H1 (cell line): ENCODE data around the gene TOMM34. TPM values are rescaled to one million over a fixed set of nuclear protein-coding genes. Genes with fewer than 3 reads are reported as not detected.

ENCODE experiments used
- CTCF ChIA-PET: fragments of 300-600 bp; sonication (Branson Sonifier 250); formaldehyde crosslinking; loops from one replicate; lab custom pipeline; 2021; ENCODE audit not compliant: partially characterized antibody; lab: Charles Lee
- POLR2A ChIA-PET: fragments of 300-600 bp; sonication (Branson Sonifier 250); formaldehyde crosslinking; loops from one replicate; lab custom pipeline; 2021; ENCODE audit warnings: inconsistent platforms; ENCODE audit not compliant: partially characterized antibody; lab: Charles Lee
- DNase-seq, 2 experiments: peaks; one replicate each; pipeline versions ENCODE4 v3.0.0 to v3.0.0-alpha.2; 2010 to 2022; ENCODE audit warnings: low spot score in 2 of 2, low read depth in 1 of 2, mixed read lengths in 1 of 2
- FAIRE-seq: peaks from 2 replicates; lab custom pipeline; 2011; peaks lifted over from hg19 to GRCh38; lab: Jason Lieb, UNC
- H2AFZ ChIP-seq: 2 replicates; pipeline ENCODE4 v1.8.1; 2012; ENCODE audit warnings: low read length, inconsistent platforms
- H2AK5ac ChIP-seq: 2 replicates; pipeline ENCODE4 v1.6.1; 2013; ENCODE audit warnings: low read depth, low read length
- H2BK120ac ChIP-seq: replicated peaks from 2 replicates; pipeline ENCODE3; 2013; ENCODE audit warnings: low read depth, low read length, inconsistent platforms
- H2BK12ac ChIP-seq: 2 replicates; pipeline ENCODE4 v1.6.1; 2013; ENCODE audit warnings: low read depth, low read length
- H2BK15ac ChIP-seq: 2 replicates; pipeline ENCODE4 v1.6.1; 2013; ENCODE audit warnings: low read length
- H2BK20ac ChIP-seq: 2 replicates; pipeline ENCODE4 v1.6.1; 2013; ENCODE audit warnings: low read length
- H2BK5ac ChIP-seq: 2 replicates; pipeline ENCODE4 v1.6.1; 2013; ENCODE audit warnings: low read depth, low read length
- H3K14ac ChIP-seq: 2 replicates; pipeline ENCODE4 v1.6.1; 2013; ENCODE audit warnings: inconsistent platforms; ENCODE audit not compliant: insufficient read length
- H3K18ac ChIP-seq: 2 replicates; pipeline ENCODE4 v1.6.1; 2013; ENCODE audit warnings: low read length; ENCODE audit errors: extremely low read depth
- H3K23ac ChIP-seq: 2 replicates; pipeline ENCODE4 v1.6.1; 2013; ENCODE audit warnings: inconsistent platforms; ENCODE audit not compliant: insufficient read length
- H3K23me2 ChIP-seq: 2 replicates; pipeline ENCODE4 v1.6.1; 2013; ENCODE audit warnings: low read depth, low read length
- H3K27ac ChIP-seq: 2 replicates; pipeline ENCODE4 v1.6.1; 2011; ENCODE audit warnings: low read depth, low read length, inconsistent platforms
- H3K27me3 ChIP-seq, 4 experiments: replicated peaks in 1 of 4; 1 replicate in 1 of 4; 2 replicates in 3 of 4; pipeline versions ENCODE4 v1.6.1 to v1.8.1; 2011 to 2013; ENCODE audit warnings: low read length in 3 of 4, mild to moderate bottlenecking in 3 of 4, inconsistent platforms in 2 of 4, mixed read lengths in 2 of 4, moderate library complexity in 1 of 4; ENCODE audit not compliant: control insufficient read depth in 3 of 4, insufficient read depth in 3 of 4; ENCODE audit errors: extremely low read depth in 1 of 4
- H3K36me3 ChIP-seq, 4 experiments: 2 replicates each; pipeline versions ENCODE4 v1.6.1 to v1.8.1; 2011 to 2013; ENCODE audit warnings: mild to moderate bottlenecking in 4 of 4, low read length in 3 of 4, moderate library complexity in 2 of 4, control low read depth in 1 of 4, inconsistent platforms in 1 of 4; ENCODE audit not compliant: insufficient read depth in 4 of 4, control insufficient read depth in 2 of 4
- H3K4ac ChIP-seq: replicated peaks from 2 replicates; pipeline ENCODE3; 2013; ENCODE audit warnings: low read length, low read depth, mixed read lengths, inconsistent platforms; ENCODE audit not compliant: insufficient read length
- H3K4me1 ChIP-seq, 4 experiments: replicated peaks in 1 of 4; 1 replicate in 1 of 4; 2 replicates in 3 of 4; pipeline versions ENCODE4 v1.6.1 to v1.8.1; 2011 to 2013; ENCODE audit warnings: low read length in 3 of 4, inconsistent platforms in 2 of 4, mixed read lengths in 1 of 4; ENCODE audit not compliant: insufficient read depth in 4 of 4, control insufficient read depth in 3 of 4
- H3K4me2 ChIP-seq, 2 experiments: 2 replicates each; pipeline versions ENCODE4 v1.6.1 to v1.8.1; 2011 to 2013; ENCODE audit warnings: low read depth in 2 of 2, low read length in 2 of 2, control low read depth in 1 of 2, inconsistent platforms in 1 of 2, mild to moderate bottlenecking in 1 of 2; ENCODE audit not compliant: insufficient read depth in 1 of 2
- H3K4me3 ChIP-seq, 4 experiments: fragments of 200-600, 300-600 bp in 1 of 4; sonication (generic), shearing (Covaris generic), sonication (Bioruptor Twin) in 1 of 4; 2 replicates each; pipeline versions ENCODE4 v1.5.1 to v1.8.1; 2011 to 2016; ENCODE audit warnings: low read length in 4 of 4, low read depth in 3 of 4, control low read depth in 2 of 4, inconsistent platforms in 2 of 4, mild to moderate bottlenecking in 2 of 4, mixed read lengths in 1 of 4, moderate library complexity in 1 of 4; ENCODE audit not compliant: insufficient read depth in 2 of 4; ENCODE audit errors: extremely low read depth in 1 of 4
- H3K56ac ChIP-seq: replicated peaks from 2 replicates; pipeline ENCODE3; 2013; ENCODE audit warnings: low read depth, mild to moderate bottlenecking, mixed read lengths, low read length, inconsistent platforms; ENCODE audit not compliant: insufficient read length
- H3K79me1 ChIP-seq: 2 replicates; pipeline ENCODE4 v1.6.1; 2013; ENCODE audit warnings: low read depth, low read length, control low read depth
- H3K79me2 ChIP-seq, 2 experiments: 2 replicates each; pipeline versions ENCODE4 v1.6.1 to v1.8.1; 2012 to 2013; ENCODE audit warnings: low read length in 2 of 2, mild to moderate bottlenecking in 2 of 2, inconsistent platforms in 1 of 2; ENCODE audit not compliant: insufficient read depth in 2 of 2, control insufficient read depth in 1 of 2
- H3K9ac ChIP-seq, 4 experiments: replicated peaks in 1 of 4; 1 replicate in 1 of 4; 2 replicates in 3 of 4; pipeline versions ENCODE4 v1.6.1 to v1.8.1; 2011 to 2013; ENCODE audit warnings: low read depth in 3 of 4, low read length in 3 of 4, control low read depth in 2 of 4, mild to moderate bottlenecking in 2 of 4, moderate library complexity in 2 of 4, inconsistent platforms in 1 of 4; ENCODE audit errors: extremely low read depth in 1 of 4
- H3K9me3 ChIP-seq, 2 experiments: 2 replicates each; pipeline versions ENCODE4 v1.6.1 to v1.8.1; 2012 to 2013; ENCODE audit warnings: mild to moderate bottlenecking in 2 of 2, moderate library complexity in 2 of 2, control low read depth in 1 of 2, inconsistent platforms in 1 of 2, low read depth in 1 of 2, low read length in 1 of 2, mixed read lengths in 1 of 2; ENCODE audit not compliant: insufficient read depth in 2 of 2
- H4K20me1 ChIP-seq, 2 experiments: replicated peaks in 1 of 2; 2 replicates each; pipeline versions ENCODE3 to v1.8.1; 2011 to 2013; ENCODE audit warnings: inconsistent platforms in 2 of 2, low read length in 2 of 2, mild to moderate bottlenecking in 1 of 2; ENCODE audit not compliant: insufficient read depth in 2 of 2, control insufficient read depth in 1 of 2
- H4K5ac ChIP-seq: 2 replicates; pipeline ENCODE4 v1.6.1; 2013; ENCODE audit warnings: low read length, low read depth, mixed read lengths, inconsistent platforms; ENCODE audit not compliant: insufficient read length
- H4K8ac ChIP-seq: 2 replicates; pipeline ENCODE4 v1.8.0; 2013; ENCODE audit warnings: mild to moderate bottlenecking, moderate library complexity, low read length, inconsistent platforms; ENCODE audit not compliant: insufficient read depth; ENCODE audit errors: extremely low read depth
- H4K91ac ChIP-seq: replicated peaks from 2 replicates; pipeline ENCODE3; 2013; ENCODE audit warnings: low read length, mixed read lengths, inconsistent platforms; ENCODE audit not compliant: insufficient read length
- CHD2 ChIP-seq: IDR thresholded peaks from 2 replicates; pipeline ENCODE4 v1.6.1; 2012; ENCODE audit warnings: low read length, improper control_type of control experiment
- CTCF ChIP-seq, 3 experiments: IDR thresholded peaks; 1 replicate in 2 of 3; 2 replicates in 1 of 3; pipeline versions ENCODE4 v1.5.1 to v1.6.1; 2011; ENCODE audit warnings: low read length in 3 of 3, mild to moderate bottlenecking in 3 of 3, inconsistent platforms in 2 of 3, low read depth in 1 of 3, moderate library complexity in 1 of 3; ENCODE audit not compliant: insufficient read depth in 1 of 3; ENCODE audit errors: control extremely low read depth in 1 of 3
- E2F6 ChIP-seq: IDR thresholded peaks from 2 replicates; pipeline ENCODE4 v1.6.1; 2012; ENCODE audit warnings: inconsistent platforms
- GABPA ChIP-seq: IDR thresholded peaks from 2 replicates; pipeline ENCODE4 v1.6.1; 2011; ENCODE audit warnings: mild to moderate bottlenecking, low read length, moderate library complexity, borderline replicate concordance; ENCODE audit not compliant: insufficient read depth
- GTF2F1 ChIP-seq: IDR thresholded peaks from 2 replicates; pipeline ENCODE4 v1.6.1; 2012; ENCODE audit warnings: low read depth, low read length, improper control_type of control experiment, borderline replicate concordance
- KDM4A ChIP-seq: IDR thresholded peaks from one replicate; pipeline ENCODE4 v1.7.1; 2012; ENCODE audit warnings: low read depth, mild to moderate bottlenecking, moderate library complexity, low read length, inconsistent platforms; ENCODE audit not compliant: severe bottlenecking
- MAFK ChIP-seq: IDR thresholded peaks from 2 replicates; pipeline ENCODE4 v1.6.1; 2012; ENCODE audit warnings: low read depth, mild to moderate bottlenecking, improper control_type of control experiment, low read length
- POU5F1 ChIP-seq: IDR thresholded peaks from 2 replicates; pipeline ENCODE4 v1.6.1; 2011; ENCODE audit warnings: low read depth, mild to moderate bottlenecking, low read length, moderate library complexity
- SP1 ChIP-seq: IDR thresholded peaks from 2 replicates; pipeline ENCODE4 v1.6.1; 2011; ENCODE audit warnings: low read depth, low read length
- USF2 ChIP-seq: IDR thresholded peaks from 2 replicates; pipeline ENCODE4 v1.6.1; 2011; ENCODE audit warnings: low read length, improper control_type of control experiment
- WGBS, 2 experiments: shearing (Covaris generic) in 1 of 2; methylation state at CpG; one replicate each; pipeline versions ENCODE4 v1.1.6 to v1.1.7; 2013 to 2015; ENCODE audit warnings: low lambda C conversion rate in 2 of 2, mixed read lengths in 2 of 2, inconsistent platforms in 1 of 2, low coverage in 1 of 2, missing lambda C conversion rate in 1 of 2; ENCODE audit not compliant: insufficient replicate concordance in 2 of 2, insufficient coverage in 1 of 2, insufficient read length in 1 of 2; ENCODE audit errors: extremely low coverage in 1 of 2, missing lambda C conversion rate in 1 of 2; 5-methylcytosine and 5-hydroxymethylcytosine counted together
- polyA plus RNA-seq, 7 experiments: library from polyadenylated mRNA; depleted of rRNA in 3 of 7; stranded (reverse) in 5 of 7; unstranded in 2 of 7; fragments of >200 nt in 5 of 7; fragments of 200-250 nt in 2 of 7; gene quantifications; 1 replicate in 5 of 7; 2 replicates in 1 of 7; 4 replicates in 1 of 7; pipeline versions ENCODE4 v1.2.1 to v1.2.3, GENCODE V29; 2011 to 2013; ENCODE audit warnings: missing spikeins in 2 of 7, mixed read lengths in 2 of 7
- total RNA-seq: library from RNA; stranded (reverse); fragmentation: NEBNext Ultra II Directional; extraction: Animal tissue kit (Norgen Biotek cat#: 25700); gene quantifications from 2 replicates; pipeline ENCODE4 v1.2.1, GENCODE V29; 2021

TOMM34 gene
- total and polyA plus RNA-seq, 2 of the 8 experiments (the other 6 are each of a cell fraction or from before 2014, with no cell fraction given) = 32.1 to 35.1 TPM

GRCh38 chr20:44997171-44997570, 37.0 kb upstream of the TOMM34 start:
- H2AFZ ChIP-seq = no peak overlapping the region
- H3K4me2 ChIP-seq = no peak overlapping the region
- no peak overlapping the region for H2AK5ac ChIP-seq
- no peak overlapping the region for H2BK20ac ChIP-seq
- no peak overlapping the region for H3K9ac ChIP-seq
- no peak overlapping the region for H3K4ac ChIP-seq
- no peaks in the 10 kb centered on the region for H3K27me3 ChIP-seq
- no peak for DNase-seq
- H3K14ac ChIP-seq = no peak overlapping the region
- H4K5ac ChIP-seq = no peak overlapping the region
- no peak overlapping the region for H3K18ac ChIP-seq
- peaks cover 7 to 52% (median 28%) of the 10 kb centered on the region in 4 experiments; a peak in 7 of 8 replicates for H3K36me3 ChIP-seq
- H3K79me1 ChIP-seq = no peaks in the 10 kb centered on the region
- ChIA-PET CTCF (interaction anchor here (1.2 to 1.8 kb wide), 3 partner anchors 10 to 102 kb away, joined by 3 to 6 read pairs (median 6); no protein-coding TSS in a partner anchor), POLR2A (no interaction called here)
- H4K20me1 ChIP-seq = peaks cover 0 to 2% of the 10 kb centered on the region in 2 experiments
- no peak for FAIRE-seq
- no peak overlapping the region for H4K8ac ChIP-seq
- H2BK15ac ChIP-seq = no peak overlapping the region
- H2BK12ac ChIP-seq = no peak overlapping the region
- H3K23ac ChIP-seq = no peak overlapping the region
- H4K91ac ChIP-seq = no peak overlapping the region
- H2BK5ac ChIP-seq = no peak overlapping the region
- H3K79me2 ChIP-seq = no peaks in the 10 kb centered on the region
- H2BK120ac ChIP-seq = no peak overlapping the region
- no peaks in the 10 kb centered on the region; a peak in 1 of 7 replicates for H3K4me1 ChIP-seq
- no peaks in the 10 kb centered on the region for H3K23me2 ChIP-seq
- no peak overlapping the region for H3K27ac ChIP-seq
- H3K9me3 ChIP-seq = no peaks in the 10 kb centered on the region
- H3K56ac ChIP-seq = no peak overlapping the region
- H3K4me3 ChIP-seq = no peak overlapping the region
- 96% methylated on average over 6 of the region's 6 CpGs; no CpG with 5 or more reads in 1 of the 2 experiments for WGBS, 2 experiments
- TF ChIP-seq MAFK = no peak
- TF ChIP-seq POU5F1 = no peak
- TF ChIP-seq USF2 = no peak
- TF ChIP-seq GTF2F1 = no peak
- no peak for TF ChIP-seq KDM4A
- no peak for TF ChIP-seq GABPA
- TF ChIP-seq CHD2 = no peak
- no peak for TF ChIP-seq CTCF (IDR thresholded peaks at IDR 0.05; ENCODE audit: control extremely low read depth in 1 of 3, insufficient read depth in 1 of 3, low read depth in 1 of 3, low read length in 3 of 3)
- no peak for TF ChIP-seq SP1
- TF ChIP-seq E2F6 = no peak
